ES-I3 (cell line): ENCODE results near the gene CACNB3.

Source experiments
- H3K36me3 ChIP-seq: 2 replicates; pipeline ENCODE4 v1.6.1; 2013; ENCODE audit warnings: mild to moderate bottlenecking, low read length, control low read depth, moderate library complexity; ENCODE audit not compliant: insufficient read depth
- H3K4me1 ChIP-seq: 2 replicates; pipeline ENCODE4 v1.6.1; 2013; ENCODE audit warnings: mild to moderate bottlenecking, control low read depth, low read length; ENCODE audit not compliant: insufficient read depth
- H3K9ac ChIP-seq: 2 replicates; pipeline ENCODE4 v1.6.1; 2013; ENCODE audit warnings: low read depth, mild to moderate bottlenecking, low read length, moderate library complexity
- H3K9me3 ChIP-seq: 2 replicates; pipeline ENCODE4 v1.6.1; 2013; ENCODE audit warnings: mild to moderate bottlenecking, low read length, moderate library complexity; ENCODE audit not compliant: control insufficient read depth, insufficient read depth

Gene CACNB3

DNA sequence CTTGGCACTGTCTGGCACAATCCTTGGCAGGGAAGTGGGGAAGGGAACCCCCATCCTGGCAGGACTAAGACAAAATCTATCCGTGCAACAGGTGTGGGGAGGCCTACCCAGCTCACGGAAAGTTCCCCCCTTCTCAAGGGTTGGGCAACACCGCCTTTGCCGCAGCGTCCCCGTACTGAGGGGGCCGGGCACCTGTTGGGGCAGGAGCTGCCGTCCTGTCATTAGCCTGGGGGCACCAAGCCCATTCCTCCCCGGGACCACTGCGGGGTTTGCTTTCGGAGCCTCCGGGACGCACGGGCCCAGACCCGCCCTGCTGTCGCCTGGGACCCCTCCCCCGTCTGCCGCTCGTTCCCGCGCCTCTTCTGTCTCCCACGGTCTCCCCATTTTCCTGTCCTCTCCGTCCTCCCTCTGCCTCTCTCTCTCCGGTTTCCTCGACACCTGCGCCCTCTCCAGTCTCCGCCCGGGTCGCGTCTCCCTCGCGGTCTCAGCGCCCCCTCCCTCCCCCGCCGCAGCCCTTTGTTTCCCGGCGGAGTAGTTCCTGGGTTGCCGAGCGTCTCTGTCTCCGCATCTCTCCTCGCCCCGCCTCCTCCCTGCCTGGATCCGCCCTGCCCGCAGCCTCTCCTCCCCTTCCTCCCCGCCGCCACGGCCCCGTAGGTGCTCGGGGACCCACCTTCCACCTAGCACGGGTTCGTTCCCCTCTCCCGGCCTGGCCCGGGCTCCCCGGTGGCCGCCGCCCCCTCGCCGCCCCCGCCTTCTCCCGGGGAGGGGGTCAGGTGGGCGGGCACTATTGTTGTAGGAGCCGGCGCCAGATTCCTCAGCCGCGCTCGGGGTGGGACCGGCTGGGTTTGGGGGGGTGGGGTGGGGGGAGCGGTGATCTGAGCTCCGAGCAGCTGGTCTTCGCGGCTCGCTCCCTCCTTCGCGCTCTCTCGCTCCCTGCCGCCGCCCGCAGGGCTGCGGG lies at the start of gene CACNB3:
TSS of gene CACNB3 (plus strand) at position 624 of the 958 bp plus-strand sequence. CDS start 434 bp downstream, outside the sequence.
- H3K4me1 ChIP-seq: peaks cover 18% of the 10 kb centered on the region; the same call in 1 of the 2 replicates
- no peaks in the 10 kb centered on the region for H3K9me3 ChIP-seq
- H3K9ac ChIP-seq: peak within 1 kb of the TSS; percentile 61
- H3K36me3 ChIP-seq: no peaks in the 10 kb centered on the region

DNA sequence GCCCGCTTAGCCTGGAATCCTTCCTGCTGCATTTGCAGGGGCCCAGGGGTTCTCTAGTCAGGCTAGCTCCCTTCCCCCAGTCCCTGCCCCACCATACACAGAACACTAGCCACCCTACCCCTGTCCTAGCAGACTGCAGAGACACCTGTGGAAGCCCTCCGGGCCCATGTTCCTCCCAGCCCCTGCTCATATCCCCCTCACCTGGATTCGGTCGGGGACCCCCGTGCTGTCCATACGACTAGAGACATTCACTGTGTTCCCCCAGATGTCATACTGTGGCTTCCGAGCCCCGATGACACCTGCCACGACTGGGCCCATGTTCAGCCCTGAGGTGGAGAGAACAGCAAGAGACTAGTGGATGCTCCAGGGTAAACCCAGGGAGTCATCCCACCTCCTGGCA lies 49.6 kb upstream of the CACNB3 start:
- H3K36me3 ChIP-seq: peaks cover 5% of the 10 kb centered on the region; the same call in 1 of the 2 replicates
- H3K9me3 ChIP-seq: no peaks in the 10 kb centered on the region
- H3K9ac ChIP-seq: no peak overlapping the region
- H3K4me1 ChIP-seq: peaks cover 5% of the 10 kb centered on the region

DNA sequence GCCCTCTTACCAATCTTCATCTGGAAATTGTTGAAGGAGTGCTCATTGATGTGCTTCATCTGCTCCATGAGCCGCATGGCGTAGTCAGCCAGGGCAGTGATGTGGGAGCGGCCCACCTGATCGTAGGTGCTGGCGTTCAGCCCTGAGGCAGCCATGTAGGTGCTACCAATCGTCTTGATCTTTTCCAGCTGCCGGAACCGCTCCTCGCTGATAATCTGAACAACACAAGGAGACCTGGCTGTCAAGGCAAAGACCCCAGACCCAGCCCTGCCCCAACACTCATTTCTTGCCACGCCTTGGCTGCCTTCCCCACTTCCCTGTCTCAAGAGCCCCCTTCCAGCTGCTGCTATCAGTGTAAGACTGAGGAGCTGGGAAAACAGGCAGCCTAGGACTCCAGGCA lies 47.5 kb upstream of the CACNB3 start:
- peaks cover 5% of the 10 kb centered on the region for H3K4me1 ChIP-seq
- no peak overlapping the region for H3K9ac ChIP-seq
- no peaks in the 10 kb centered on the region for H3K9me3 ChIP-seq
- H3K36me3 ChIP-seq: peaks cover 5% of the 10 kb centered on the region; the same call in 1 of the 2 replicates

DNA sequence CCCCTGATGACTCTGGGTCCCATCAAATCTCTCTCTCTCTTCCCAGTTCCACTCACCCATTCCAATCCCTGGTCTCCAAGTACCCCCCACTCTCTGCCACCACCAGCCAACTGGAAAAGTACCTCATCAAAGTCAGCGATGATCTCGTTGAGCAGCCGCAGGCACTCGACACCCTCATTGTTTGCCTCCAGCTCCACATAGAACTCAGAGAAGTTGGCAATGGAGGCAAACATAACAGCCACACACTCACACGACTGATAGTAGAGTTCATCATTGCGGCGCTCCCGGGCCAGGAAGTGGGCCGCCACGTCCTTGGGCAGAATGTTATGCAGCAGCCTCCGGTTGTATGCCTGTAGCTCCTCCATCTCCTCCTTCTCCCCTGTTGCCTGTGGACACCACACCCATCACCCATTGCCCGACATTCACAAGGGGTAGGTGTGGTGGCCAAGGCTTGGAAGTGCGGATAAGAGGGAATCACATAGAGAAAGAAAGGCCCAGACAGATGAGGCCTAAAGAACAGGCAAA lies 46.6 kb upstream of the CACNB3 start:
- Histone ChIP-seq H3K36me3 (peaks cover 5% of the 10 kb centered on the region; the same call in 1 of the 2 replicates), H3K9me3 (no peaks in the 10 kb centered on the region), H3K9ac (no peak overlapping the region), H3K4me1 (peaks cover 5% of the 10 kb centered on the region)

DNA sequence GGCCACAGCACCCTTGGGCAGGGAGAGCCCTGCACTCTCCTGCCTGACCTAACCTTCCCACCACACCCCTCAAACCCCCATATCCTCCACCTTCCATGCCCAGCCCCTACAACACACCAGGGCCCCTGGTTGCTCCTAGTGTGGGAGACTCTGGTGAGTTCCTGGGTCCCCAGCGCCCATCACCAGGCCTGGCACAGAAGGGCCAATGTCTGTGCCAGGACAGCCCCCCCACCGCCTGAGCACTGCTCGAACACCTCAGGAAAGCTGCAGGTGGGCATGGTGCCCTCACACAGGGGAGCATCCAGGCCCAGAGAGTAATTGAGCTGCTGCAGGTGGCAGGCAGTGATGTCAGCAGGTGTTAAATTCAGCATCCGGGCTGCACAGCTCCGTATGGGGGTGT lies 44.6 kb upstream of the CACNB3 start:
- H3K36me3 ChIP-seq: peaks cover 5% of the 10 kb centered on the region; the same call in 1 of the 2 replicates
- no peaks in the 10 kb centered on the region for H3K9me3 ChIP-seq
- no peak overlapping the region for H3K9ac ChIP-seq
- no peaks in the 10 kb centered on the region; the same call in none of the 2 replicates for H3K4me1 ChIP-seq

DNA sequence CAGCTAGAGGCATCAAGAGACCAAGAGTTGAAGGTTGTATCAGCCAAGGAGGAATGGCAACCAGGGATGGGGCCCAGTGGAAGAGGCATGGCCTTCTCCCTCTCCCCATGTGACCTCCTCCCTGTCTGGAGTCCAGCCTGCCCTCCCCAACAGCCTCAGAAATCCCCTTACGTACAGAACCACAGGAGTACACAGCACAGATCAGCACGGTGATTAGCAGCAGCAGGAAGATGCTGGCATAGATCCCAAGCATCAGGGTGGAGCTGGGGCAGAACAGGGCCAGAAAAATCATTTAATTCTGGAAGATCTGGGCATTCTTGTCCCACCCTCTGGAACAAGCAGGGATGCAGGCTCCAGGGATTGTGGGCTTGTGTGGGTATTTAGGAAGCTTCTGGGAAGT lies 43.8 kb upstream of the CACNB3 start:
- Histone ChIP-seq H3K9ac (no peak overlapping the region), H3K36me3 (peaks cover 5% of the 10 kb centered on the region; the same call in 1 of the 2 replicates), H3K9me3 (no peaks in the 10 kb centered on the region), H3K4me1 (no peaks in the 10 kb centered on the region; the same call in none of the 2 replicates)

DNA sequence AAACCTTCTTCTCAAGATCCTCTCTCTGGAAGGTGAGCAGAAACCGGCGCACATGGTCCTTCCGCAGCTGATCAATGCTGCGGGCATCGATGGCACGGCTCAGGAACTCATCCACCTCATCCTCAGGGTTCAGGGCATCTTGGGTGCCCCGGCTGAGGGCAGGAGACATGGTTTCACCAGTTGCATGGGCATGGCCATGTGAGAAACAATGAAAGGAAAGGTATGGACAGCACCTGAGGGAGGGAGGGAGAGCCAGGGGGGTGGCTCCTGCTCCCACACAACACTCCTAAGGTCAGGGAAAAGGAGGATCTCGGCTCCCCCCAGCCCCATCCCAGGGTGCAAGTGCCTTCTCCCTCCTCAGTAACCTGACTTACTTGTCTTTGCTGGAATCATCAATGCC lies 43.0 kb upstream of the CACNB3 start:
- H3K36me3 ChIP-seq: peaks cover 5% of the 10 kb centered on the region; the same call in 1 of the 2 replicates
- H3K9ac ChIP-seq: no peak overlapping the region
- H3K9me3 ChIP-seq: no peaks in the 10 kb centered on the region
- no peaks in the 10 kb centered on the region; the same call in none of the 2 replicates for H3K4me1 ChIP-seq

DNA sequence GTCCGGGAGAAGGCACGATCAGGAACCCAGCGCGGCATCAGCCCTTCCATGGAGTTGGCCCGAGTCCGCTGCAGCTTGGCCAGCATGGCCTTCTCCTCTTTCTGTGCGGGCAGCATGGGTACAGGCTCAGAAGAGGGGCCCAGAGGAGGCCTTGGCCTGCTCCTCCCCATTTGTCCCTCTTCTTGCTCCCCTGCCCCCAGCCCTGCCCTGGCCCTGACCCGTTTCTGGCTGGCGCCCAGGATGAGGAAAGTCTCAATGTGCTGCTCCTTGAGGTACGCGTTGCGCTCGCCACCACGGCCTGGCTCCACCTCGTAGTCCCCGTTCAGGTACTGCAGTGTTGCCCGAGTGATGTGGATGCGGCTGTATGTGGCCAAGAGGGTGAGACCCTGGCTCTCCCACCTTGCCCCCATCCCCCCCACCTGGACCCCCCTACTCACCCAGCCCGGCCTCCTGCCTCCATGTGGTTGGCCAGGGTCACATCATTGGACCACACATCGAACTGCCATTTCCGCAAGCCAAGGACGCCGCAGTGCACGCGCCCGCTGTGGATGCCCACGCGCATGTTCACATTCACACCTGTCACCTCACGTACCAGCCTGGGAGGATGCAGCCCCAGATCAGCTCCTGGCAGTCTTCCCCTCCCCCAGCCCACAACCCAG lies 42.2 kb upstream of the CACNB3 start:
- peaks cover 2% of the 10 kb centered on the region; the same call in 1 of the 2 replicates for H3K36me3 ChIP-seq
- H3K9me3 ChIP-seq: no peaks in the 10 kb centered on the region
- H3K9ac ChIP-seq: no peak overlapping the region
- no peaks in the 10 kb centered on the region; the same call in none of the 2 replicates for H3K4me1 ChIP-seq

DNA sequence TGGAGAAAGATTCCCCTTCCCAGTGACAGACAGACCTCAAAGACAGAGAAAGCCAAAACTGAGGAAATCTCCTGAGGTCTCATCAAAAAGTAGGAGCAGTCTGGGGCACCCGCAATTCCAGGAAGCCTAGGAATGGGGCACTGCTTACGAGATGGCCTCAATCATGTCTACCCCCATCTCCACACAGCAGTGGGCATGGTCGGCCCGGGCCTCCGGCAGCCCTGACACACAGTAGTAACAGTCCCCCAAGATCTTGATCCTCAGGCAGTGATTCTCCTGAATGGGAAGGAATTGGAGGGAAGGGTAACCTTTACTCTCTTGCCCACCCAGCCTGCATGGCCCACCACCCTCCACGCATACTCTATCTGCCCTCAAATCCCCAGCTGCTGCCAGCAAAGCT lies 41.3 kb upstream of the CACNB3 start:
- Histone ChIP-seq H3K9me3 (no peaks in the 10 kb centered on the region), H3K36me3 (no peaks in the 10 kb centered on the region), H3K4me1 (no peaks in the 10 kb centered on the region; the same call in none of the 2 replicates), H3K9ac (no peak overlapping the region)

DNA sequence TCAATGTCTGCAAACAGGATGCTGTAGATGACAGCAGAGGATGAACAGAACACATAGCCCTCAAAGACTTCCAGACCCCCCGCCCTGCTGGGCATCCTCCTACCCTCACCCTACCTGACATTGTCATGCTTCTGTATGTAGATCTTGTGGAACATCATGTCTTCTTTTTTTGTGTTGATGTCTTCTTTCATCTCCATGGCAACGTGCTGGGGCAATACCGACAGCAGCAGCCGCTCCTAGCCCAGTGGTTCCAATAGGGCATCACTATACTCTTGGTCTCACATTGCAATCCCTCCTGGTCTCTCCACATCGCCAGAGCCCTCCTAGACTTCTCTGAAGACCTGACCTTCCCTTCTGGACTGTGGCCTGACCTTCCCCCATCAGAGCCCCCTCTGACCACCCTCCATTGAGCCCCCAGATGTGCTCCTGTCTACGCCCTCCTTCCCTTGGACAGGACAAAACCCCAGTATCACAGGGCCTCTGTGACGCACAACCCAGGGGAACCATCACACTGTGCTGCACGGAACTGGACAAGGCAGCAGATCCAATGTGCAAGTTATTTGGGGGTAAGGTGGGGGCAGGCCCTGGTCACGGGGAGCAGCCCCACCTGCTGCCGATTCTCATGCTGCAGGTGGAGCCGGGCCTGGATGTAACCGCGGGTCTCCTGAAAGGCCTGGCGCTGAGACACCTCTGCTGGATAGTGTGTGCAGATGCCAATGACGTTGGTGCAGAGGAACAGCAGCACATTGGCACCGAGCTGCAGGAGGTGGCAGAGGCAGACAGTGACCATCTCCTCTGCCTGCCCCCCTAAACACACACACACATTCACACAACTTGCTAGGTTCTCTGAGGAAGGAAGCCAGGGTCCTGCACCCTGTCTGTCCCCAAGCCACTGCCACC lies 40.5 kb upstream of the CACNB3 start:
- H3K4me1 ChIP-seq: no peaks in the 10 kb centered on the region; the same call in none of the 2 replicates
- no peak overlapping the region for H3K9ac ChIP-seq
- no peaks in the 10 kb centered on the region for H3K36me3 ChIP-seq
- H3K9me3 ChIP-seq: no peaks in the 10 kb centered on the region

DNA sequence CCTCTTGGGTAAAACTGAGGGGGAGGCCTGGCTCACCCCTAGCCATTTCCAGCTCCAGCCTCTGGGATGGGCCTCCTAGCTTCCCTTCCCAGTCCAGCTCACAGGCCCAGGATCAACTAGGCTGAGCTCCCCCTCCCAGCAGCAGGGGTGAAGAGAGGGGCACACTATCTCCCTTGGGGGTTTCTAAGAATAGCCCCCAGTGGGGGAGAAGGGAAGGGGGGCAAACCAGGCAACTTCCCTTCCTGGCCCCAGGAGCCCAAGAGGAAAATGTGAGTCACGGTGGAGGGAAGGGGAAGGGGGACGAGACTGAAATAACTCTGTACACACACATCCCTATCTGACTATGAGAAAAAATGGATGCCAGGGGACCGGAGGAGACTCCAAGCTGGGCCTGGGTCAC lies 38.4 kb upstream of the CACNB3 start:
- no peaks in the 10 kb centered on the region; the same call in none of the 2 replicates for H3K4me1 ChIP-seq
- H3K9ac ChIP-seq: no peak overlapping the region
- no peaks in the 10 kb centered on the region for H3K36me3 ChIP-seq
- no peaks in the 10 kb centered on the region for H3K9me3 ChIP-seq

DNA sequence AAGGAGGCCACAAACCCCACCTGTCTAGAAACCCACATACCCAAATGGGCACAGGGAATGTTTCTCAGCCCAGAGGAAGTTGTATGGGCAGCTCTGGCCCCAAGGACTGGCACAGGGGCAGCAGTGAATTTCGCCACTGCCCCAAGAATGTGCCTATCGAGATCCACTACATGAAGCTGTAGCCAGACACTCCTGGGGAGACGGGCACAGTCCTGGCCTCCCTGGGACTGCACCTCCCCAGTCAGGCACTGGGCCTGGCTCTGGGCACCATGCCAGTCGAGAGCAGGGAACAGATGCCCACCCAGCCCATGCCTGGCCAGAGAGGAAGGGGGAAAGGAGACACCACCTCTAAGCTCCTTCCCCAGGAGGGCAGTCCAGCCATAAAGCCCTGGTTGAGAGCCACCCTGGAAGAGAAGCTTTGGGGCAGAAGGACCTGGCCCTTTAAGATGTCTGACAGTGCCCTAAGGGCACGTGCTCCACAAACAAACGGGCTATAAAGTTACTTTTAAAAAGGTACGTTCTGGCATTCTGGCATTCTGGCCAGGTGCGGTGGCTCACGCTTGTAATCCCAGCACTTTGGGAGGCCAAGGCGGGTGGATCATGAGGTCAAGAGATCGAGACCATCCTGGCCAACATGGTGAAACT lies 37.8 kb upstream of the CACNB3 start:
- Histone ChIP-seq H3K4me1 (no peaks in the 10 kb centered on the region; the same call in none of the 2 replicates), H3K36me3 (no peaks in the 10 kb centered on the region), H3K9me3 (no peaks in the 10 kb centered on the region), H3K9ac (no peak overlapping the region)

DNA sequence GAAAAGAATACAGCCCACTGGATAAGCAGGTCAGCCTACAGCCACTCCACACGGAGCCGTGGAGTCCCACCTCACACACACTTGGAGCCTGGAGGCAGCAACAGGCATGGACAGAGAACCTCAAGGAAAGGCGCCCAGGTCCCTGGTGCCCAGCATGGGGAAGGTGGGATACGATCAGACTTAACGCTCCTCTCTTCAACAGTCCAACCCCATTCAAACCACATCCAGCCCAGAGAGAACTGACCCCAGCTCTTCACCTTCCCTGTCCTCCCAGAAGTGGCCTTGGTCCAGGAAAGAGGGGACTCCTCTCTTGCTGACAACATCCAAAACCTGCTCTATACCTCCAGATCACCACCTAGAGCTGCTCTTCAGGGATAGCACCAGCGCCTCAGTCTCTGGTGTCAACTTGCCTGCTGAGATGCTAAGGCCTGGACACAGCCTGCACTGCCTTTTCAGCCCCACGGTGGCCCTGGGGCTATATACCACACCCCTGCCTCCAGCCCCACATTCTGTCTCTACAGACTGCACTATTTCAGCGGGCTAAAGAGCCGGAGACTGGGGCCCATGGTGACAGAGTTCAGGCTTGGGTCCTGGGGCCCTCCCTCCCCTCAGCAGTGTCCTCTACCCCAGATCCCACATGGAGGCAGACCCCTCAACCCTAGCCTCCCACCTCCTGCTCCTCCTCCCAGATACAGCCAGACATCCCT lies 36.4 kb upstream of the CACNB3 start:
- H3K4me1 ChIP-seq: no peaks in the 10 kb centered on the region; the same call in none of the 2 replicates
- no peak overlapping the region for H3K9ac ChIP-seq
- H3K36me3 ChIP-seq: no peaks in the 10 kb centered on the region
- no peaks in the 10 kb centered on the region for H3K9me3 ChIP-seq
